ENCODE data around the gene SPON1.
"Not testable (repeated sequence)": the region's sequence is repeated elsewhere in the genome, so short reads cannot be mapped to it uniquely, and the experiment has no call there.

SPON1 gene

DNA sequence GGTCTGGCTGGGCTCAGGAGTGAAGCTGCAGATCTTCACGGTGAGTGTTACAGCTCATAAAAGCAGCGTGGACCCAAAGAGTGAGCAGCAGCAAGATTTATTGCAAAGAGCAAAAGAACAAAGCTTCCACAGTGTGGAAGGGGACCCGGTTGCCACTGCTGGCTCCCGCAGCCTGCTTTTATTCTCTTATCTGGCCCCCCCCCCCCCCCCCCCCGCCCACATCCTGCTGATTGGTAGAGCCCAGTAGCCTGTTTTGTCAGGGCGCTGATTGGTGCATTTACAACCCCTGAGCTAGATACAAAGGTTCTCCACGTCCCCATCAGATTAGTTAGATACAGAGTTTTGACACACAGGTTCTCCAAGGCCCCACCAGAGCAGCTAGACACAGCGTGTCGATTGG, 128.1 kb downstream of the SPON1 start:
- not testable (repeated sequence) for DNase-seq

DNA sequence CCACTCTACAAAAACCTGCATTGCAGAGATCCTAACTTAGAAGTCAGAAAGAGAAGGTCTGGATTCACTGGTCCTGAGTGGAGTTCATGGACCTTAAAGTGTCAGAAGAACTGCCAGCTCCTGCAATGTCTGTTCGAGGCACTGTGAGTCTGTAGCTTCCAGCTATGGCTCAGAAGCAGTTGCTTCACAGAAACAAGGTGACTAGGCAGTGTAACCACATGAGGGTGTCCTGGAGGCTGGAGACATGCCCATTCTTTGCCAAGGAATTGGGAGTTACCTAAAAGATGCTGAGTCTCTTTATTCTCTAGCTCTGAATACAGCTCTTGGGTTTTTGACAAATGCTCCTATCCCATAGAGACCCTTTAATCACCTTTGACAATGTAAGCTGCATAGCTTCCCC, 130.5 kb downstream of the SPON1 start:
- DNase-seq: no peak

DNA sequence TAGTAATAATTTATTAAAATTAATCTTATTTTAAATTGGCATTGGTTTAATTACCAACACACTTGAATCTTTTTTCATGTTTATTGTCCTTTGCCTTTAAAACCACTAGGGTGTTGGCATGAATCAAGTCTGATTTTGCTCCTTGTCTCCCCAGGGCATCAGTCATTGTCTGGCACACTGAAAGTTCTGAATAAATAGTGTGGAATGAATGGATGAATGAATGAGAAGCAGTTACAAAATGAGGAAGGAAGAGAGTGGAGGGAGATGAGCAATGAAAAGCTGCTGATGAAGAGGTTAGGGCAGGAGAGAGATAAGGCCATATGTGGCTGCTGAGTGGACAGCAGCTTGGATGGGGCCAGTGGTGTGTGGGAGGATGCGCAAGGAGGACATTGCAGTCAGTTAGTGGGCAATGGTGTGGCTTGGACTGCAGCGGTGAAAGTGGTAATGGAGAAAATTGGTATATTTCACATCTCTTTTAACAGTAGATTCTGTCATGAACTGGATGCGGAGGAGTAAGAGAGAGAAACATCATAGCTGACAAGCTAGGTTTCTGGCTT, 132.0 kb downstream of the SPON1 start:
- no peak for DNase-seq

DNA sequence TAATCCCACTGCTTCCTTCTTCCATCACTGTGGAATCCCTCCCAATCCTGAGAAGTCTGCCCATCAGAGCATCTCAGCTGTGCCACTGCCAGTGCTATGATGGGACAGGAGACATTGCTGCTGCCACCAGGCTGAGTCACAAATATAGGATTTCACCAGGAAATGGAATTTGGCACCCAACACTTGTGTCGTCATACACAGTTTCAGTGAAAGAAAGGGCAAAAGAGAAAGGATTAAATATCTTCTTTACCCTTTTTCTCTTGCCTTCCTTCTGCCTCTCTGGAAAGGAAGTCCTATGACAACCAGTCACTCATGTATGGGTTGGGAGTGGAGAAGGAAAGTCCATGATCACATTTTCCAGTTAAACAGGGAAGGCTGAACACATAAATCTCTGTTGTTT, 133.4 kb downstream of the SPON1 start:
- DNase-seq: no peak

DNA sequence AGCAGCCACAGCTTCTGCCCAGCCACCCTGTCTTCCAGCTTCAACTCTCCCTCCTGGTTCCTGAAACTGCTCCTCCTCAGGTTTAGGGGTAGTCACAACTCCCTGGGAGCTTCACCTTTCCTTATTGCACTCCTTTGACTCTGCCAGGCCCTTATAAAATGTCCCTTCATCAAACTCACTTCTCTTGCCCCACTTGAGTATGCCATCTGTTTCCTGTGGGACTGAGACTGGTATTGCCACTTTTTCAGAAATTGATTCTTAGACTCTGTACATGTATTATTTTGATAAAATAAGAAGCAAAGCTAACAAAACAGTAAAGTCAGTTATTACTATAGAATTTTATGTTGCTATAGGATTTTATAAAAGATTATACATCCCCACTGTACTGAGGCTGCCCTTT, 134.1 kb downstream of the SPON1 start:
- no peak for DNase-seq

DNA sequence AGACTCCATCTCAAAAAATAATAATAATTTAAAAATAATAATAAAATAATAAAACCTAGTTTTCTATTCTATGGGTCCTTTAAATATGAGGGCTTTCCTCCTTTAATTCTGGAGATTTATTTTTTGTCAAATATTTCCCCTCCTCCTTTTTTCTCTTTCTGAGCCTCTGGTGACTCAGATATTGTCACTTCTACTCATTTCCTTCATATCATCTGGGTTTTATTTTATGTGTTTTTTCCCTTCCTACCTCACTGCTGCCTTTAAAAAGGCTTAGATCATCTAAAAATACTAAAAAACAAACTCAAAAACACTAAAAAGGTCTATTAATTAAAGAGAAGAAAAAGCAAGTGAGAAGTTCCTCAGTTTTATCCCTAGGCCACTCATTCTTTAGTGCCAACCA, 138.9 kb downstream of the SPON1 start:
- DNase-seq: no peak

DNA sequence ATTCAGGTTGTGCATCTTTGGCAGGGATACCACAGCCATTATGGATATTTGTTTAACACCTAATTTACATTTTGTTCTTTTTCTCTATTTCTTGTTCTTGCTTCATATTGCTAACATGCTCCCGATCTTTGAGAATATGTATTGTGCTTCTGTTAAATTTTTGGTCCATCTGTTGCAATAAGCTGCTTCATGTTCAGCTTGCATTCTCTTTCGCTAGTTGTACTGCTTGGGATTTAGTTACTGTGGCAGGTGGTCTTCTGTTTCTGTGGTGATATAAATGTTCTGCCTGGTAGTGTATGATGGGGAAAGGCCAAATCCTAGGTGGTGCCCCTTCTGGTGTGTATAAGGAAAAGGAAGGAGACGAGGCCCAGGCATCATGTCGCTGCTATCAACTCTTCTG, 140.2 kb downstream of the SPON1 start:
- no peak for DNase-seq

DNA sequence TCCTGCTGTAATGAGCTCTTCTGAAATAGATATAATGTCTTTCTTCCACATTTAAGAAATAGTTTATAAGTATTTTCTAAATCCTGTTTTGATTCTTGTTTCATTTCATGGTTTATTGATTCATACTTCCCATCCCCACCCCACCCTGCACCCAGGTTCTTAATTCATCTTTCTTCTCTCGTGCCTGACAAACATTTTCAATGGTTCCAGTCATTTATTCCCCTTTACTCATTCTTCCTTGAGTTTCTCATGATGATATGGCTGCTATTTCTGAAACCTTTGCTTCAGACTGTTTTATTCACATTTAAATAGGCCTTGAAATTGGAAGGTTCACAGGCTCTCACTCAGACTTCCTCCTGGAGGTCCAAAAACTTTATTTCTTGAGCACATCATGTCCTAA, 142.9 kb downstream of the SPON1 start:
- no peak for DNase-seq

DNA sequence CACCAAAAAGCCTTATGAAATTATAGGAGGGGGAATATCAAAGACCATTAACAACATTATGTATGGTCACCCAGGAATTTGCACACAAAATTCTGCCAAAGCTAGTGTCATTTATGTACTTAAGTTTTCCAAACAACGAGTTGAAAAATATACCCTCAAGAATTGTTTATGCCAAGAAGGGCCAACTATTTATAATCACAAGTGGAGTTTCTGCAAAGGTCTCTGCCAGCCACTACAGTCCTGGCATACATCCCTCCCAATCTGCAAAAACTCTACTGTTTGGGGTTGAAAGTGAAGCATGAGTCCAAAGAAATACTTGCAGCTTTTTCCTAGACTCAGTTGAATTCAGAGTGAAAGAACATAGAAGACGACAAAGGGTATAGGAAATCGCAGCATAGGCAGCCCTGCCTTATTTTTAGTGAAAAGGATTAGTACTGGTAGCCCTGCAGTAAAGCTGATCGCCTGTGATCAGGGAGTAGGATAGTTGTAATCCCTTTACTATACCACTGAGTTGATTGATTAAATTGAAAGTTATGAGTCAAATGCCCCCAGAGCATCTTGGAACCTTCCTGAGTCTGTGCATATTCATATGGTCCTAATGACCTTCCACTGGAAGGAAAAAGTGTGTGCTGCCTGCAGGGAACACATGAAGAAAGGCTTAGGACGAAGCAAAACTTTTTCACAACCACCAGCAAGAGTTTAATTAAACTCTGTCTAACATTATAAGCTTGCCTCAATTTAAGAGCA, 144.0 kb downstream of the SPON1 start:
- DNase-seq: no peak

DNA sequence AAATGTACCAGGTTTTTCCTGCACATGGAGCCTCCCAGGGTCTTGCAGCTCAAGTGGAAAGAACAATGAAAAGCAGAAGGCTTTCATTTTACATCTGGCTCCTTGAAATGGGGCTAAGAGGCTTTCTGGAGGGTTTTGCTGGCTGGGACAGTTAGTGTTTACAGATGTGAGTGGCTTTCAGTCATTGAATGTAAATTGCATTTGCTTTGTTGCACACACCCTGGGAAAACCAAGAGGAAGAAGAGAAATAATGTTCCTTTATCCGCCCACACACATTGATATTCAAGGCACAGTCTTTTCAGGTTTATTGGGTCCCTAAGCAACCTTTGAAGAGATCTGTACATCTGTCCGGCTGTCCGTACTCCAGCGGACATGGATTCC, 144.5 kb downstream of the SPON1 start:
- no peak for DNase-seq

DNA sequence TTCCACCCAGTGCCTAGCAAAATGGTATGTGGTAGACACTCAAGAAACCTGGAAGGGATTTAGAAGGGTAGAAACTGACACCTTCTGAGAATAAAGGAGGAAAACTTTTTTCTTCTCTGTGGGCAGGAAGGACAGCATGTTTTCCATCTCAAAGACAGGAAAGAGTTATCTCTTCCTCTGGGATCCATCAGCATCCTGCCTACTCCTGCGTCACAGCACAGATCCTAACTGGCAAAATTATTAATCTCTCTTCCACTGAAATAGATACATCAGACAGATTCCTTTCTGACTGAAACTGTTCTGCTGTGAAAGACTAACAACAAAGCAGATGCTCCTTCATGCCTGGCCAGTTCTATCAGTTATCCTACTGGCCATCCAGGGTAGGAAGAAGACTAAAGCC, 147.2 kb downstream of the SPON1 start:
- DNase-seq: no peak

DNA sequence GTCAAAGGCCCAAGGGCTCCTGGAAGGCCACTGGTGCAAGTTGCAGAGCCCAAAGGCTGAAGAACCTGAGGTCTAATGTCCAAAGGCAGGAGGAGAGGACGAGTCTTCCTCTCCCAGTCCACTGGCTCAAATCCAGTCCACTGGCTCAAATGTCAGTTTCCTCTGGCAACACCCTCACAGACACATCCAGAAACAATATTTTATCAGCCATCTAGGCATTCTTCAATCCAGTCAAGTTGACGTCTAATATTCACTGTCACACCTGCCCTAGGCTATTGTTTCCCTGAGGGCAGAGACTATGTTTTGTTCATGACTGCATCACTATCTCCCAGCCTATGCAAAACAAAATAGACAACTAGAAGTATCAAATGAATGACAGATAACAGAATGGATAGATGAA, 148.1 kb downstream of the SPON1 start:
- DNase-seq: no peak

DNA sequence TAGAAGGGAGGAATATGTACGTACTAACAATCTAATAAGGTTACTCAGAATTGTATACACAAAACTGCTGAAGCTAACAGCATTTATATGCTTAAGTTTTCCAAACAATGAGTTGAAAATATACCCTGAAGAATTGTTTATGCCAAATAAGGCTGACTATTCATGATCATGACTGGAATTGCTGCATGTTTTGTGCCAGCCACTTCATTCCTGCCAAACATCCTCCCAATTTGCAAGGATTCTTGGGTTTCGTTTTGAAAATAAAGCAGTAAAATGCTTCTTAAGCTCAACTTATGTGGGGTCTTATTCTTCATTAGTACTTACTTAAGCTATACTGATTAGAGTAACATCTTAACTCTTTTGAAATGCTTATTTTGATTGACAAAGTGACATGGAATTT, 149.0 kb downstream of the SPON1 start:
- DNase-seq: no peak

DNA sequence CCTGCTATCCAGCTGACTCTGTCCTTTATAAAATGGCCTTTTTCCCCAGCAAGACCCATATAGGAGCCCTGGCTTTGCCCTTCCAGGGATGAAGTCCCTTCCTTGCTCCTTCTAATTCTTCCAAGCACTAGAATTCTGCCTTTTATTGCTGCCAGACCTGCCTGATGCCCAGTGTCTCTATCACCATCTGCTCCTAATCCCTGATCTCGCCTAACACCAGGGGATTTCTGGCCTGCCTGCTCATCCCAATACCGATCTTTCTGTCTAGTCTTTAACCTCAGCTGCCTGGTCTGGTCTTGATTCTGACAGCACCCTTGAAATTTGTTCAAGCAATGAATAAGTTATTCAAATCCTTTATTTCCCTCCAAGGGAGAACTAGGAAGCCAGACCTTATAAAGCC, 150.2 kb downstream of the SPON1 start:
- no peak for DNase-seq

DNA sequence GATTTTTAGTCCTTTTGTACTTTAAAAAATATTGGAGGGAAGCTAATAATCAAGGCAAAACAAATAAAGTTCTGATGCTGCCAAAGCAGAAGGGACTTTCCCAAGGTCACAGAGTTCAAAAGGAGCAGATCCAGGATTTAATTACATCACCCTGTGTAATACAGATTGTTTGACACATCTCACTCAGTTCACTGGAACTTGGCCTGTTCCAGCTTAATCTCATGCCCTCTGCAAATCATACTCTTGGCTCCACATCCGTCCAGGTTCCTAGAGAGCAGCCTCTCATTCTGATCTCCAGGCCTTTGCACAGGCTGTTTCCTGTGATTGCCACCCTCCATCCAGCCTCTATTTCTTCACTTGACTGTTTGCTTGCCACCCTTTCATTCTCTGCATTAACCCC, 151.7 kb downstream of the SPON1 start:
- no peak for DNase-seq

DNA sequence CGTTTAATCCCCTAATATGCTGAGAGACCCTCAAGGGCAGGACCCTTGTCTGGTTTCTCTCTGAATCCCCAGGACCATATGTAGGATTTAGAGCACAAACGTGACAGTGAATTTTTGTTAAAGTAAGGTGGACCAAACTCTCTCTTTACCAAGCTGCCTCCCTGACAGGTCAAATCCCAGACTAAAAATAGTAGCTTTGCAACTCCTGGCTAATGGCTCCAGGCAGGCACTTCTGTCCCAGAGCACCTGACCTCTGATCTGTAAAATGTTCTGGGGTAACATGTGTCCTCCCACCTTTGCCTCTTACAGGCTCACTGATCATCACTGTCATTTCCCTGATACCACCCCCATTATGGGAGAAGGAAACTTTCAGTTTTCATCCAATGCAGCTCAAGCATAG, 152.3 kb downstream of the SPON1 start:
- no peak for DNase-seq

DNA sequence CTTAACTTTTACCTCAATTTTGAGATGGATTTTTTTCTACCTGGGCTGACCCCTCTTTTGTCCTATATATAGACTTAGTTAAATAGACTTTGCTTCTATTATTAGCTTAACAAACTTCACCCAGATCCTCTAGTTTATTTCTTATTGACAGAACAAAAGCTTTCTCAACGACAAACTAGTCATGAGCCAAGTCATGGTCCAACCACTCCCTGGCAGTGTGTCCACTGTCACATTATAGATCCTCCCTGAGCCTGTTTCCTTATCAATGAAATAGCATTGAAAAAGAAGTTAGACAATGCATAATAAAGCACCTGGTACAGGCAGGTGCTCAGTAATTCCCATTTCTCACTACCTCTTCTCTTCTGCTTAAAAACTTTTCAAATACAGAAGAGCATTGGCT, 155.1 kb downstream of the SPON1 start:
- DNase-seq: no peak

DNA sequence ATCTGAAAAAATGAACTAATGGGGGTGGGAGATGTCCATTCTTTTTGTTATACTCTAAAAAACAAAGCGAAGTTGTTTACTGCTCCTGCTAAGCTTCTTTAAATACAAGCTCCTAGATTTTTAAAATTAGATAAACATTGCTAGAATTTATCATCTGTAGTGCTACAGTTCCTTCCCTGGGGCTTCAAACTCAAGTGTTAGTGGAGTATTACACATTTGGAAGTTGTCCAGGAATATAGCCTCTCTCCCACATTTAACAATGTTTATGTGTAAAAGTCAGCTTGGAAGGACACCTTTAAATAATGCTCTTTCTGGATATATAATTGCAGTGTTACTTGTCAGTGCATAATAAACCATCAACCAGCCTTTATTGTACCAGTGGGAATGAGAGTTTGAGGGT, 155.5 kb downstream of the SPON1 start:
- DNase-seq: no peak

DNA sequence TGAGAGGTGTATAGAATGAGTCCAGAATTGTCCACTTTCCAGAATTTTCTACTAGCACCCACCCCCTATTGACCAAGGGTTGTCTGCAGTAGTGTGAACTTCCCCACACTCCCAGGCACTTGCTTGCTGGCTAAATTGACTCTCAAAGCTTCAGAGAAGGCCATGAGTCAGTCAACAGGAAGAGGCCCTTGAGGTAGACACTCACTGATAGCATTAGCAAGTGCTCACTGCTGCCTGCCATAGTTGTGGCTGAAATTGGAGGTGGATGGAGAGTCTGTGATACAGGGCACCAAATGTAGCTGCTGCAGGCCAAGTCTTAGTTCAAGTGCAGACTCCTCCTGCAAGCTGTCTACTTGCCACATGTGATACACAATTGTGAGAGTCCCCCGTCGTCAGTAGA, 156.8 kb downstream of the SPON1 start:
- DNase-seq: no peak

DNA sequence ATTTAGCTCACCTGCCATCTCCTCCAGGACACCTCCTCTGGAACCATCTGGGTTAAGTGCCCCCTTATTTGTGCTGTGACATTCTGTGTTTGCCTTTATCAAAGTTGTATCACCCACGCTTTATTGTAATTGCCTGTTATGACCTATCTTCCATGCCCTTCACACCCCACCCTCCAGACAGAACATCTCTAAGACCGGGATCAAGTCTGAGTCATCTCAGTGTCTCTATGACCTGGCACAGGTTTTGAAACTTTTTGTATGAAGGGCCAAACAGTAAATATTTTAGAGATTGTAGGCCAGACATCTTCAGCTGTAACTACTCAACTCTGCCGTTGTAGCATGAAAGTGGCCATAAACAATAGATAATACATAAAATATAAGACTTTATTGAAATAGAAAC, 161.8 kb downstream of the SPON1 start:
- no peak for DNase-seq

DNA sequence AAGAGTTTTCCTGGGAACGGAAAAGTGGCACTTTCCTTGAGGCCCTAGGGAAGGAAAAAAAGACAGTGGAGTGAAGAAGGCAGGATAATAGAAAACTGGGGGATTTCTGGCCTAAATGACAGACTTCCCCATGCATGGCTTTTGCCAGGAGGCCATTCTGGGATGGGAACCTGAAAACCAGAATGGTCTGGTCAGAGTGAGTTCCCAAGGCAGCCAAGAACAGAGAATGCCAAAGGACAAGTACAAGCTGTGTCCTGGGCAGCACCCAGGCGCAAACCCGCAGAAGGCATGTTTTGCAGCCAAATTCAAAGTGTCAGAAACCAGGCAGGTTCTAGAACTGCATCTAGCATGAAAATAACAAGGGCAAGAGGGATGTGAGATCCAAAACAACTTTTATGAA, 162.4 kb downstream of the SPON1 start:
- DNase-seq: no peak

DNA sequence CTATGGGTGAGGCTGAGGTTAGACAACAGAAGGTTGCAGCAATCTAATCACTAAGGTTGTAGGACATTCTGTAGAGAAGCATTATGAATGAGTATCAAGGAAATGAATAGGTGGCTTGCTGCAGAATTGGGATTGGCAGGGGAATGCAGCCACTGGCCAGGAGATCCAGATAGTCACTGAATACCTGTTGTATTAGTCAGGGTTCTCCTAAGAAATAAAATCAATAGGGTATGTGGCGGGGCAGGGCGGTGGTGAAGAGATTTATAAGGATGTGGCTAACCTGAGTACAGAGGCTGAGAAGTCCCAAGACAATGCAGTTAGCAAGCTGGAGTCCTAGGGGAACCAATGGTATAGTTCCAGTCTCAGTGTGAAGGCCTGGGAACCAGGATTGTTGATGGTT, 163.0 kb downstream of the SPON1 start:
- DNase-seq: no peak

DNA sequence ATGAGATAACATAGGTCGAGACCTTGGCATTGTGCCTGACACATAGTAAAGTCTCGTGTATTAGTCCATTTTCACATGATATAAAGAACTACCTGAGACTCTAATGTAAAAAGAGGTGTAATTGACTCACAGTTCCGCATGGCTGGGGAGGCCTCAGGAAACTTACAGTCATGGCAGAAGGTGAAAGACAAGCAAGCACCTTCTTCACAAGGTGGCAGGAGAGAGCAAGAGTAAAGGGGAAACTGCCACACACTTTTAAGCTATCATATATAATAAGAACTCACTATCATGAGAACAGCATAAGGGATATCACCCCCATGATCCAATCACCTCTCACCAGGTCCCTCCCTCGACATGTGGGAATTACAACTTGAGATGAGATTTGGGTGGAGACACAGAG, 165.2 kb downstream of the SPON1 start:
- no peak for DNase-seq

DNA sequence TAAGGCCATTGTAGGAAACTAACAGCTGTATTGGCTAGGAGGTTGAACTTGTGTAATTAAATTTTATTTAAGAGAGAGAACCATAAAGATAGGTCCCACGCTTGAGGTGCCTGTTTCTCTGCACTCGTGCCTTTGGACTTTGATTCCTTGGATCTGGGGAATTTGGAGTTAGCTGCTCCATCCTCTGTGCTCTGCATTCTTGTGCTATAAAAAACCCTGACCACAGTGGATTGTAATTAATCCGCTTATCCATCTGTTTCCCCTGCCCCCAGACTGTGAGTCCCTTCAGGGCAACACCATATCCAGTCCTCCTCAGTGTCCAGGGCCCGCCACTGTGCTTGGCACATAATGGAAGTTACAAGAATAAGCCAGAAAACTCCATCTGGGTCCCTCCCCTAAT, 169.8 kb downstream of the SPON1 start:
- DNase-seq: no peak

DNA sequence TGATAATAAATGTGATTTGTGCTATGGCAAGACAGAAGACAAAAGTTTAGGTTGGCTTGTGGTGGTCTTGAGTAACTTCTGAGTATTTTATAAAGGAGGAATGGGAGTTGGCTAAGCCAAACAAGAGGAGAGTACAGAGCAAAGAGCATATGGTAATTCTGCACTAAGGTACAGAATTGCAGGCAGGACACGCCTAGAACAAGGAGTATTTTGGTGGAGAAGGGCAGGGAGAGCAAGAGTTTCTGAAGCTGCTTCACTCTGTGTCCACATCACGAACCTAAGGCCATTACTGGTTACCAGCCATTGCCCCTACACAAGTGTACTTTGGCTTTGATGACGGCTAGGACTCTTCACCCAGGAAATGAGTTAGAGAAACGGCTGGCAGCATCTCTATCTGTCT, 170.9 kb downstream of the SPON1 start:
- no peak for DNase-seq

All from SHP77 treated with DMSO at 0.1 percent for 48 hours (cell line).